ENCODE results near the gene MGAT4A. TPM values are rescaled to one million over a fixed set of nuclear protein-coding genes. Genes with fewer than 3 reads are reported as not detected.

Gene MGAT4A
- total RNA-seq, 1 donor from 2014 or later: 33.5 TPM

- H3K36me3 Mint-ChIP-seq (ENCODE audit: insufficient read depth): peaks cover 7% of the 10 kb centered on the region
- H3K4me3 Mint-ChIP-seq (ENCODE audit: low read depth): peak within 1 kb of the TSS; percentile 85
- no peaks in the 10 kb centered on the region for H3K9me3 Mint-ChIP-seq (ENCODE audit: low read depth)
- DNase-seq (ENCODE audit: low spot score, unreplicated experiment): peak; percentile 74
- H3K27me3 Mint-ChIP-seq: no peaks in the 10 kb centered on the region
- TF ChIP-seq CTCF (IDR thresholded peaks at IDR 0.05; ENCODE audit: unreplicated experiment): no peak
- H3K4me1 Mint-ChIP-seq (ENCODE audit: low read depth): peaks cover 35% of the 10 kb centered on the region
- H3K27ac Mint-ChIP-seq: peak within 1 kb of the TSS; percentile 94
Observed at GRCh38 chr2:98608116-98608961, 122.6 kb downstream of the MGAT4A start, which contains the start of the genes COA5 and UNC50. Gene COA5, minus strand, starts transcription at chr2:98608512. Its CDS starts 107 bp downstream, at chr2:98608405. Gene UNC50, plus strand, starts transcription at chr2:98608589. Its CDS starts 1,171 bp downstream, at chr2:98609760.

GRCh38 chr2:98607741-98608115, 123.2 kb downstream of the MGAT4A start:
- Mint-ChIP-seq H3K27me3 (no peaks in the 10 kb centered on the region), H3K27ac (peak overlapping the region; percentile 94)
- TF ChIP-seq CTCF (IDR thresholded peaks at IDR 0.05; ENCODE audit: unreplicated experiment): no peak

GRCh38 chr2:98607104-98607503, 123.8 kb downstream of the MGAT4A start:
- Mint-ChIP-seq H3K9me3 (ENCODE audit: low read depth) (no peaks in the 10 kb centered on the region), H3K27ac (peak overlapping the region; percentile 94), H3K4me1 (ENCODE audit: low read depth) (peaks cover 35% of the 10 kb centered on the region), H3K4me3 (ENCODE audit: low read depth) (peak overlapping the region; percentile 85), H3K36me3 (ENCODE audit: insufficient read depth) (peaks cover 5% of the 10 kb centered on the region), H3K27me3 (no peaks in the 10 kb centered on the region)
- no peak for TF ChIP-seq CTCF (IDR thresholded peaks at IDR 0.05; ENCODE audit: unreplicated experiment)
- no peak for DNase-seq (ENCODE audit: low spot score, unreplicated experiment)

More at GRCh38 chr2:98607741-98608115, 123.2 kb downstream of the MGAT4A start:
- peaks cover 5% of the 10 kb centered on the region for H3K36me3 Mint-ChIP-seq (ENCODE audit: insufficient read depth)
- H3K4me1 Mint-ChIP-seq (ENCODE audit: low read depth): peaks cover 35% of the 10 kb centered on the region
- H3K9me3 Mint-ChIP-seq (ENCODE audit: low read depth): no peaks in the 10 kb centered on the region
- no peak for DNase-seq (ENCODE audit: low spot score, unreplicated experiment)
- H3K4me3 Mint-ChIP-seq (ENCODE audit: low read depth): peak overlapping the region; percentile 85

GRCh38 chr2:98606431-98606830, 124.5 kb downstream of the MGAT4A start:
- peak overlapping the region; percentile 85 for H3K4me3 Mint-ChIP-seq (ENCODE audit: low read depth)
- H3K4me1 Mint-ChIP-seq (ENCODE audit: low read depth): peaks cover 33% of the 10 kb centered on the region
- no peaks in the 10 kb centered on the region for H3K9me3 Mint-ChIP-seq (ENCODE audit: low read depth)
- H3K27me3 Mint-ChIP-seq: no peaks in the 10 kb centered on the region
- H3K27ac Mint-ChIP-seq: peak overlapping the region; percentile 94
- peaks cover 9% of the 10 kb centered on the region for H3K36me3 Mint-ChIP-seq (ENCODE audit: insufficient read depth)
- no peak for TF ChIP-seq CTCF (IDR thresholded peaks at IDR 0.05; ENCODE audit: unreplicated experiment)
- DNase-seq (ENCODE audit: low spot score, unreplicated experiment): no peak

GRCh38 chr2:98605076-98605475, 125.9 kb downstream of the MGAT4A start:
- Mint-ChIP-seq H3K9me3 (ENCODE audit: low read depth) (no peaks in the 10 kb centered on the region), H3K4me1 (ENCODE audit: low read depth) (peaks cover 22% of the 10 kb centered on the region), H3K27ac (peak overlapping the region; percentile 14), H3K4me3 (ENCODE audit: low read depth) (no peak overlapping the region), H3K27me3 (no peaks in the 10 kb centered on the region), H3K36me3 (ENCODE audit: insufficient read depth) (peaks cover 11% of the 10 kb centered on the region)
- no peak for DNase-seq (ENCODE audit: low spot score, unreplicated experiment)
- TF ChIP-seq CTCF (IDR thresholded peaks at IDR 0.05; ENCODE audit: unreplicated experiment): no peak

Measured in progenitor cell of endocrine pancreas (in vitro differentiated cells).